Activated T-helper 2 cell treated with anti-CD3 and anti-CD28 coated beads, Interferon-gamma antibody, Interleukin-2, Interleukin-4, amounts not matched to agents 10 μg/mL and 5 μg/mL and 100 μg/mL, durations not matched to agents 14 hours and 24 hours and 36 hours (primary cell): ENCODE results near the gene RRP7A. TPM values are rescaled to one million over a fixed set of nuclear protein-coding genes. Genes with fewer than 3 reads are reported as not detected.
A peak's percentile ranks its signal among the peaks of the same experiment; 100 is the strongest.
"Not testable (repeated sequence)": the region's sequence is repeated elsewhere in the genome, so short reads cannot be mapped to it uniquely, and the experiment has no call there.

Experiments used
- DNase-seq: peaks from one replicate; pipeline ENCODE4 v3.0.0; 2021; ENCODE audit warnings: low spot score
- H3K27ac Mint-ChIP-seq: one replicate; pipeline ENCODE4 v1.8.0; 2021; ENCODE audit warnings: mixed read lengths
- H3K27me3 Mint-ChIP-seq: one replicate; pipeline ENCODE4 v1.8.0; 2021; ENCODE audit warnings: low read depth, mixed read lengths
- H3K36me3 Mint-ChIP-seq: one replicate; pipeline ENCODE4 v1.8.0; 2021; ENCODE audit warnings: low read depth, mixed read lengths
- H3K4me1 Mint-ChIP-seq: one replicate; pipeline ENCODE4 v1.8.0; 2021; ENCODE audit warnings: low read depth, mixed read lengths
- H3K4me3 Mint-ChIP-seq: one replicate; pipeline ENCODE4 v1.8.0; 2021; ENCODE audit warnings: low read depth, mild to moderate bottlenecking, moderate library complexity, mixed read lengths
- H3K9me3 Mint-ChIP-seq: one replicate; pipeline ENCODE4 v1.8.0; 2021; ENCODE audit warnings: mixed read lengths
- intact Hi-C: fragments of 100-400 bp; cut with micrococcal nuclease; formaldehyde crosslinking; loops from one replicate; pipeline ENCODE4 v1.15.1; 2023
- total RNA-seq: library from RNA; stranded (reverse); gene quantifications from 2 replicates; pipeline ENCODE4 v1.2.3, GENCODE V29; 2022

The RRP7A gene
- total RNA-seq, result 108 and 110 TPM in 2 replicates

- DNase-seq, result peak; percentile 78
- Mint-ChIP-seq H3K27ac (peak within 1 kb of the TSS; percentile 94), H3K4me1 (peaks cover 9% of the 10 kb centered on the region), H3K36me3 (peaks cover 9% of the 10 kb centered on the region), H3K27me3 (no peaks in the 10 kb centered on the region), H3K9me3 (no peaks in the 10 kb centered on the region), H3K4me3 (peak within 1 kb of the TSS; percentile 98)
- intact Hi-C loops, result no loop called here
Measured at GRCh38 chr22:42519525-42520401, at the start of gene RRP7A. Gene RRP7A (minus strand): TSS chr22:42519796. CDS start chr22:42519786, 10 bp downstream.

GRCh38 chr22:42567950-42568349 lies 48.4 kb upstream of the RRP7A start:
- H3K36me3 Mint-ChIP-seq, result peaks cover 23% of the 10 kb centered on the region
- H3K4me1 Mint-ChIP-seq, DNase-seq, H3K27ac Mint-ChIP-seq, intact Hi-C loops, H3K27me3 Mint-ChIP-seq, H3K4me3 Mint-ChIP-seq, H3K9me3 Mint-ChIP-seq: not testable (repeated sequence)

GRCh38 chr22:42565956-42566355 lies 46.4 kb upstream of the RRP7A start:
- peaks cover 3% of the 10 kb centered on the region for H3K4me1 Mint-ChIP-seq
- peaks cover 9% of the 10 kb centered on the region for H3K36me3 Mint-ChIP-seq
- DNase-seq, result no peak
- no peak overlapping the region for H3K4me3 Mint-ChIP-seq
- H3K9me3 Mint-ChIP-seq, result no peaks in the 10 kb centered on the region
- H3K27ac Mint-ChIP-seq, result no peak overlapping the region
- intact Hi-C loops, result no loop called here
- no peaks in the 10 kb centered on the region for H3K27me3 Mint-ChIP-seq

GRCh38 chr22:42564699-42565098 lies 45.1 kb upstream of the RRP7A start:
- no peaks in the 10 kb centered on the region for H3K9me3 Mint-ChIP-seq
- peaks cover 3% of the 10 kb centered on the region for H3K36me3 Mint-ChIP-seq
- intact Hi-C loops, result no loop called here
- H3K27me3 Mint-ChIP-seq, result no peaks in the 10 kb centered on the region
- H3K27ac Mint-ChIP-seq, result no peak overlapping the region
- H3K4me3 Mint-ChIP-seq, result no peak overlapping the region
- H3K4me1 Mint-ChIP-seq, result peaks cover 3% of the 10 kb centered on the region
- no peak for DNase-seq

GRCh38 chr22:42563943-42564342 lies 44.3 kb upstream of the RRP7A start:
- H3K4me3 Mint-ChIP-seq, H3K27me3 Mint-ChIP-seq, H3K36me3 Mint-ChIP-seq, H3K9me3 Mint-ChIP-seq, H3K4me1 Mint-ChIP-seq, H3K27ac Mint-ChIP-seq, DNase-seq, intact Hi-C loops: not testable (repeated sequence)

GRCh38 chr22:42562684-42563083 lies 43.1 kb upstream of the RRP7A start:
- no peak for DNase-seq
- Mint-ChIP-seq H3K4me3 (no peak overlapping the region), H3K36me3 (no peaks in the 10 kb centered on the region), H3K4me1 (peaks cover 3% of the 10 kb centered on the region), H3K27ac (no peak overlapping the region), H3K27me3 (no peaks in the 10 kb centered on the region), H3K9me3 (no peaks in the 10 kb centered on the region)
- intact Hi-C loops, result no loop called here

GRCh38 chr22:42562279-42562678 lies 42.7 kb upstream of the RRP7A start:
- no peak overlapping the region for H3K27ac Mint-ChIP-seq
- peaks cover 3% of the 10 kb centered on the region for H3K4me1 Mint-ChIP-seq
- intact Hi-C loops, result no loop called here
- DNase-seq, result no peak
- H3K27me3 Mint-ChIP-seq, result no peaks in the 10 kb centered on the region
- no peaks in the 10 kb centered on the region for H3K9me3 Mint-ChIP-seq
- no peak overlapping the region for H3K4me3 Mint-ChIP-seq
- no peaks in the 10 kb centered on the region for H3K36me3 Mint-ChIP-seq

- Mint-ChIP-seq H3K9me3 (no peaks in the 10 kb centered on the region), H3K4me1 (peaks cover 3% of the 10 kb centered on the region), H3K4me3 (no peak overlapping the region), H3K27ac (no peak overlapping the region), H3K27me3 (no peaks in the 10 kb centered on the region), H3K36me3 (no peaks in the 10 kb centered on the region)
- intact Hi-C loops, result no loop called here
- DNase-seq, result no peak
Measured at GRCh38 chr22:42561856-42562255, 42.3 kb upstream of the RRP7A start.

- peaks cover 3% of the 10 kb centered on the region for H3K4me1 Mint-ChIP-seq
- no peak overlapping the region for H3K4me3 Mint-ChIP-seq
- no peaks in the 10 kb centered on the region for H3K27me3 Mint-ChIP-seq
- no peaks in the 10 kb centered on the region for H3K36me3 Mint-ChIP-seq
- no peaks in the 10 kb centered on the region for H3K9me3 Mint-ChIP-seq
- H3K27ac Mint-ChIP-seq, result no peak overlapping the region
- no peak for DNase-seq
- intact Hi-C loops, result no loop called here
Measured at GRCh38 chr22:42560781-42561180, 41.2 kb upstream of the RRP7A start.

GRCh38 chr22:42560381-42560780 lies 40.8 kb upstream of the RRP7A start:
- Mint-ChIP-seq H3K27ac (no peak overlapping the region), H3K27me3 (no peaks in the 10 kb centered on the region)

GRCh38 chr22:42553475-42554361 lies 34.1 kb upstream of the RRP7A start, which contains the start of gene SERHL2:
Gene SERHL2 (plus strand): TSS chr22:42553956. CDS start chr22:42554021, 65 bp downstream.
- peak within 1 kb of the TSS; percentile 81 for H3K4me3 Mint-ChIP-seq
- no peaks in the 10 kb centered on the region for H3K36me3 Mint-ChIP-seq
- H3K27me3 Mint-ChIP-seq, result no peaks in the 10 kb centered on the region
- no peaks in the 10 kb centered on the region for H3K9me3 Mint-ChIP-seq
- peak within 1 kb of the TSS; percentile 55 for H3K27ac Mint-ChIP-seq
- H3K4me1 Mint-ChIP-seq, result peaks cover 12% of the 10 kb centered on the region
- intact Hi-C loops, result loop anchor here (2.0 kb wide), 1 partner anchor 45 kb away; no protein-coding TSS in a partner anchor
- DNase-seq, result peak; percentile 86

More at GRCh38 chr22:42560381-42560780, 40.8 kb upstream of the RRP7A start:
- H3K4me3 Mint-ChIP-seq, result no peak overlapping the region
- intact Hi-C loops, result no loop called here
- H3K36me3 Mint-ChIP-seq, result no peaks in the 10 kb centered on the region
- H3K4me1 Mint-ChIP-seq, result peaks cover 3% of the 10 kb centered on the region
- DNase-seq, result no peak
- no peaks in the 10 kb centered on the region for H3K9me3 Mint-ChIP-seq

GRCh38 chr22:42552294-42552647 lies 32.7 kb upstream of the RRP7A start:
- not testable (repeated sequence) for H3K27me3 Mint-ChIP-seq, H3K27ac Mint-ChIP-seq, DNase-seq, H3K9me3 Mint-ChIP-seq, H3K36me3 Mint-ChIP-seq
- intact Hi-C loops, result loop anchor here (2.0 kb wide), 1 partner anchor 43 kb away; no protein-coding TSS in a partner anchor
- H3K4me3 Mint-ChIP-seq, result peak overlapping the region; percentile 53
- peaks cover 12% of the 10 kb centered on the region for H3K4me1 Mint-ChIP-seq
